T-helper 1 cell treated with Interleukin-12 subunit alpha and Interleukin-12 subunit beta and Interleukin-4 antibody, amounts not matched to agents 30 ng/mL and 1 ng/mL, for 36 hours (primary cell): Measurements from ENCODE around the gene PSMC3. TPM values are rescaled to one million over a fixed set of nuclear protein-coding genes. Genes with fewer than 3 reads are reported as not detected.

Experiments
- intact Hi-C: fragments of 100-400 bp; cut with micrococcal nuclease; formaldehyde crosslinking; loops from one replicate; pipeline ENCODE4 v1.15.1; 2024
- total RNA-seq: library from RNA; stranded (reverse); gene quantifications from 2 replicates; pipeline ENCODE4 v1.2.3, GENCODE V29; 2022

PSMC3 gene
- total RNA-seq, 1 donor from 2014 or later: 168 TPM

GRCh38 chr11:47377571-47378009 is 48.6 kb downstream of the PSMC3 start:
- intact Hi-C loops: no loop called here

- intact Hi-C loops: no loop called here
These were observed 49.5 kb downstream of the PSMC3 start for GRCh38 chr11:47376525-47377371.

GRCh38 chr11:47376107-47376524 is 50.1 kb downstream of the PSMC3 start:
- intact Hi-C loops: no loop called here

GRCh38 chr11:47375546-47376085 is 50.6 kb downstream of the PSMC3 start:
- intact Hi-C loops: no loop called here

- intact Hi-C loops: no loop called here
These were observed 51.2 kb downstream of the PSMC3 start for GRCh38 chr11:47375020-47375419.

- intact Hi-C loops: loop anchor here (1.0 to 5.0 kb wide), 6 partner anchors 34 to 479 kb away; partner anchors contain the start of genes PSMC3 and SLC39A13
These were observed 51.6 kb downstream of the PSMC3 start for GRCh38 chr11:47374720-47375019.

GRCh38 chr11:47373876-47374719 is 52.1 kb downstream of the PSMC3 start:
- intact Hi-C loops: loop anchor here (1.0 to 5.0 kb wide), 6 partner anchors 34 to 479 kb away; partner anchors contain the start of genes PSMC3 and SLC39A13

- intact Hi-C loops: loop anchor here (5.0 kb wide), 1 partner anchor 245 kb away; no protein-coding TSS in a partner anchor
These were observed 53.8 kb downstream of the PSMC3 start for GRCh38 chr11:47372422-47372821.

- intact Hi-C loops: loop anchor here (5.0 kb wide), 1 partner anchor 248 kb away; no protein-coding TSS in a partner anchor
These were observed 56.6 kb downstream of the PSMC3 start for GRCh38 chr11:47369676-47370075.

Other genes with a start within 250 kb of the PSMC3 start
- 115 and 116 TPM in 2 replicates for gene ARFGAP2, start 249.6 kb downstream of the PSMC3 start, total RNA-seq
- gene PACSIN3, start 240.0 kb downstream of the PSMC3 start, total RNA-seq: 2.9 and 3.4 TPM in 2 replicates
- 107 and 121 TPM in 2 replicates for gene DDB2, start 211.5 kb downstream of the PSMC3 start, total RNA-seq
- gene ACP2, start 177.6 kb downstream of the PSMC3 start, total RNA-seq: 41.7 and 45.3 TPM in 2 replicates
- 7.5 and 9.0 TPM in 2 replicates for gene NR1H3, start 168.4 kb downstream of the PSMC3 start, total RNA-seq
- gene MADD, start 156.3 kb downstream of the PSMC3 start, total RNA-seq: 82.5 and 88.1 TPM in 2 replicates
- gene MYBPC3, start 73.7 kb downstream of the PSMC3 start, total RNA-seq: not detected in 2 replicates
- gene SPI1, start 47.9 kb downstream of the PSMC3 start, total RNA-seq: 0.15 TPM in 1 of 2 replicates, not detected in the other
- 26.3 and 31.0 TPM in 2 replicates for gene SLC39A13, start 17.8 kb downstream of the PSMC3 start, total RNA-seq
- gene RAPSN, start 22.7 kb upstream of the PSMC3 start, total RNA-seq: 0.71 and 1.4 TPM in 2 replicates
- 116 and 125 TPM in 2 replicates for gene CELF1, start 126.7 kb upstream of the PSMC3 start, total RNA-seq
- 38.0 and 41.5 TPM in 2 replicates for gene PTPMT1, start 139.2 kb upstream of the PSMC3 start, total RNA-seq
- 21.2 and 21.3 TPM in 2 replicates for gene KBTBD4, start 152.5 kb upstream of the PSMC3 start, total RNA-seq
- 106 and 114 TPM in 2 replicates for gene NDUFS3, start 152.6 kb upstream of the PSMC3 start, total RNA-seq
- 0.15 TPM in 1 of 2 replicates, not detected in the other for gene FAM180B, start 160.2 kb upstream of the PSMC3 start, total RNA-seq
- 0.49 and 0.68 TPM in 2 replicates for gene C1QTNF4, start 168.0 kb upstream of the PSMC3 start, total RNA-seq
- 81.3 and 86.0 TPM in 2 replicates for gene MTCH2, start 216.1 kb upstream of the PSMC3 start, total RNA-seq